ENCODE data around the gene DIPK1C. TPM values are rescaled to one million over a fixed set of nuclear protein-coding genes. Genes with fewer than 3 reads are reported as not detected.

DIPK1C gene
- total and polyA plus RNA-seq, 9 of the 15 experiments (the other 6 are each of a cell fraction or from before 2014, with no cell fraction given): 0.04 to 0.32 (median 0.15) TPM; not detected in 2

DNA sequence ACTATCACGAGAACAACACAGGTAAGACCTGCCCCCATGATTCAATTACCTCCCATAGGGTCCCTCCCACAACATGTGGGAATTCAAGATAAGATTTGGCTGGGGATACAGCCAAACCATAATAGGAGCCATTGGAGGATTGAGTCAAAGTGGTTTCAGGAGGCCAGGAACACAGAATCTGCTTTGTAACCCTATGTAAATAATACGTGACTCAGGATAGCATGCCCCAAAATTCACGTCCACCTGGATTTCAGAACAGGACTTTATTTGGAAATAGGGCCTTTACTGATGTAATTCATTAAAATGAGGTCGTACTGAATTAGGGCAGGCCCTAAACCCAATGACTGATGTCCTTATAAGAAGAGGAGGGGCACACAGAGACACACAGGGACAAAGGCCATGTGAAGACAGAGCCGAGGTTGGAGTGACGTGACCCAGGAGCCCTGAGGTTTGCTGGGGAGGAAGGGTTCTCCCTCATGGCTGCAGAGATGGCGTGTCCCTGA lies 23.1 kb upstream of the DIPK1C start (continued):
- no peak for TF ChIP-seq ZNF717 (CRISPR knock-in tag; IDR thresholded peaks at IDR 0.05)
- TF ChIP-seq POLR2AphosphoS2 (IDR thresholded peaks at IDR 0.05; ENCODE audit: low read length): no peak
- TF ChIP-seq XRCC3 (IDR thresholded peaks at IDR 0.05): no peak
- TF ChIP-seq L3MBTL2 (IDR thresholded peaks at IDR 0.05): peak; percentile 61; the same call in 1 of the 2 replicates
- TF ChIP-seq, protein P1, sequence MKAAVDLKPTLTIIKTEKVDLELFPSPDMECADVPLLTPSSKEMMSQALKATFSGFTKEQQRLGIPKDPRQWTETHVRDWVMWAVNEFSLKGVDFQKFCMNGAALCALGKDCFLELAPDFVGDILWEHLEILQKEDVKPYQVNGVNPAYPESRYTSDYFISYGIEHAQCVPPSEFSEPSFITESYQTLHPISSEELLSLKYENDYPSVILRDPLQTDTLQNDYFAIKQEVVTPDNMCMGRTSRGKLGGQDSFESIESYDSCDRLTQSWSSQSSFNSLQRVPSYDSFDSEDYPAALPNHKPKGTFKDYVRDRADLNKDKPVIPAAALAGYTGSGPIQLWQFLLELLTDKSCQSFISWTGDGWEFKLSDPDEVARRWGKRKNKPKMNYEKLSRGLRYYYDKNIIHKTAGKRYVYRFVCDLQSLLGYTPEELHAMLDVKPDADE (conservative IDR thresholded peaks at IDR 0.05; ENCODE audit: control insufficient read depth, low read depth, low read length): no peak
- TF ChIP-seq LEF1 (IDR thresholded peaks at IDR 0.05): peak; percentile 68; the same call in 1 of the 2 replicates
- 0 out of 4 replicates have a peak, but pooled peaks of 1 of the 2 experiments have one; percentile 16 for TF ChIP-seq NRF1 (conservative IDR thresholded peaks at IDR 0.05 in 1 of 2, IDR thresholded peaks at IDR 0.05 in 1 of 2)
- TF ChIP-seq, protein P2, sequence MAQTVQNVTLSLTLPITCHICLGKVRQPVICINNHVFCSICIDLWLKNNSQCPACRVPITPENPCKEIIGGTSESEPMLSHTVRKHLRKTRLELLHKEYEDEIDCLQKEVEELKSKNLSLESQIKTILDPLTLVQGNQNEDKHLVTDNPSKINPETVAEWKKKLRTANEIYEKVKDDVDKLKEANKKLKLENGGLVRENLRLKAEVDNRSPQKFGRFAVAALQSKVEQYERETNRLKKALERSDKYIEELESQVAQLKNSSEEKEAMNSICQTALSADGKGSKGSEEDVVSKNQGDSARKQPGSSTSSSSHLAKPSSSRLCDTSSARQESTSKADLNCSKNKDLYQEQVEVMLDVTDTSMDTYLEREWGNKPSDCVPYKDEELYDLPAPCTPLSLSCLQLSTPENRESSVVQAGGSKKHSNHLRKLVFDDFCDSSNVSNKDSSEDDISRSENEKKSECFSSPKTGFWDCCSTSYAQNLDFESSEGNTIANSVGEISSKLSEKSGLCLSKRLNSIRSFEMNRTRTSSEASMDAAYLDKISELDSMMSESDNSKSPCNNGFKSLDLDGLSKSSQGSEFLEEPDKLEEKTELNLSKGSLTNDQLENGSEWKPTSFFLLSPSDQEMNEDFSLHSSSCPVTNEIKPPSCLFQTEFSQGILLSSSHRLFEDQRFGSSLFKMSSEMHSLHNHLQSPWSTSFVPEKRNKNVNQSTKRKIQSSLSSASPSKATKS (CRISPR knock-in tag; IDR thresholded peaks at IDR 0.05): no peak
- TF ChIP-seq ETS2 (tag; IDR thresholded peaks at IDR 0.05; ENCODE audit: borderline replicate concordance, poor library complexity, severe bottlenecking): no peak
- TF ChIP-seq, protein P3, sequence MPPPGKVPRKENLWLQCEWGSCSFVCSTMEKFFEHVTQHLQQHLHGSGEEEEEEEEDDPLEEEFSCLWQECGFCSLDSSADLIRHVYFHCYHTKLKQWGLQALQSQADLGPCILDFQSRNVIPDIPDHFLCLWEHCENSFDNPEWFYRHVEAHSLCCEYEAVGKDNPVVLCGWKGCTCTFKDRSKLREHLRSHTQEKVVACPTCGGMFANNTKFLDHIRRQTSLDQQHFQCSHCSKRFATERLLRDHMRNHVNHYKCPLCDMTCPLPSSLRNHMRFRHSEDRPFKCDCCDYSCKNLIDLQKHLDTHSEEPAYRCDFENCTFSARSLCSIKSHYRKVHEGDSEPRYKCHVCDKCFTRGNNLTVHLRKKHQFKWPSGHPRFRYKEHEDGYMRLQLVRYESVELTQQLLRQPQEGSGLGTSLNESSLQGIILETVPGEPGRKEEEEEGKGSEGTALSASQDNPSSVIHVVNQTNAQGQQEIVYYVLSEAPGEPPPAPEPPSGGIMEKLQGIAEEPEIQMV (tag; conservative IDR thresholded peaks at IDR 0.05; ENCODE audit: low read depth): no peak
- no peak for TF ChIP-seq HSF4 (CRISPR knock-in tag; IDR thresholded peaks at IDR 0.05; ENCODE audit: borderline replicate concordance)
- peak; percentile 27; the same call in 1 of the 2 replicates for TF ChIP-seq FOXM1 (IDR thresholded peaks at IDR 0.05; ENCODE audit: low read depth)
- TF ChIP-seq FOXM1 (CRISPR knock-in tag; IDR thresholded peaks at IDR 0.05; ENCODE audit: low read depth): no peak
- TF ChIP-seq ATF7 (IDR thresholded peaks at IDR 0.05): peak; percentile 71; the same call in 1 of the 2 replicates
- TF ChIP-seq ZNF644 (tag; IDR thresholded peaks at IDR 0.05; ENCODE audit: low read depth): peak; percentile 8; the same call in 1 of the 2 replicates
- TF ChIP-seq KDM1A (IDR thresholded peaks at IDR 0.05): peak; percentile 90 to 93
- 0 out of 2 replicates have a peak, but pooled peaks have one; percentile 18 for TF ChIP-seq ZNF175 (CRISPR knock-in tag; IDR thresholded peaks at IDR 0.05; ENCODE audit: low read depth)
- no peak for TF ChIP-seq CAMTA2 (CRISPR knock-in tag; conservative IDR thresholded peaks at IDR 0.05)
- TF ChIP-seq ARNT (IDR thresholded peaks at IDR 0.05): peak in 1 of 2 experiments; percentile 62; a peak in 1 of 4 replicates
- TF ChIP-seq FOXJ3 (CRISPR knock-in tag; IDR thresholded peaks at IDR 0.05): no peak
- TF ChIP-seq, protein P4, sequence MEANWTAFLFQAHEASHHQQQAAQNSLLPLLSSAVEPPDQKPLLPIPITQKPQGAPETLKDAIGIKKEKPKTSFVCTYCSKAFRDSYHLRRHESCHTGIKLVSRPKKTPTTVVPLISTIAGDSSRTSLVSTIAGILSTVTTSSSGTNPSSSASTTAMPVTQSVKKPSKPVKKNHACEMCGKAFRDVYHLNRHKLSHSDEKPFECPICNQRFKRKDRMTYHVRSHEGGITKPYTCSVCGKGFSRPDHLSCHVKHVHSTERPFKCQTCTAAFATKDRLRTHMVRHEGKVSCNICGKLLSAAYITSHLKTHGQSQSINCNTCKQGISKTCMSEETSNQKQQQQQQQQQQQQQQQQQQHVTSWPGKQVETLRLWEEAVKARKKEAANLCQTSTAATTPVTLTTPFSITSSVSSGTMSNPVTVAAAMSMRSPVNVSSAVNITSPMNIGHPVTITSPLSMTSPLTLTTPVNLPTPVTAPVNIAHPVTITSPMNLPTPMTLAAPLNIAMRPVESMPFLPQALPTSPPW (CRISPR knock-in tag; IDR thresholded peaks at IDR 0.05): peak; percentile 47
- TF ChIP-seq POLR2G (IDR thresholded peaks at IDR 0.05; ENCODE audit: low read depth, low read length): no peak
